Astrocyte of the cerebellum (primary cell): Measurements from ENCODE around the gene KHK.

Source experiments
- DNase-seq: peaks from one replicate; pipeline ENCODE4 v3.0.0-alpha.2; 2011; ENCODE audit warnings: low read depth
- H3K4me3 ChIP-seq: 2 replicates; pipeline ENCODE4 v1.5.1; 2011; ENCODE audit warnings: mild to moderate bottlenecking, low read depth, low read length, moderate library complexity
- CTCF ChIP-seq: IDR thresholded peaks from 2 replicates; pipeline ENCODE4 v1.5.1; 2012; ENCODE audit warnings: low read length, low read depth, moderate library complexity, mild to moderate bottlenecking; ENCODE audit errors: missing control alignments
- in situ Hi-C: cut with HindIII; loops from 2 replicates; pipeline ENCODE4 v1.10.0; 2017; ENCODE audit warnings: low sequenced_read_pairs

The KHK gene

GRCh38 chr2:27138111-27138510 is 51.5 kb downstream of the KHK start:
- in situ Hi-C loops, result no loop called here
- no peak for DNase-seq
- no peak overlapping the region for H3K4me3 ChIP-seq
- TF ChIP-seq CTCF, result no peak

GRCh38 chr2:27139310-27139709 is 52.7 kb downstream of the KHK start, which contains the start of gene PRR30:
PRR30 (minus strand) TSS chr2:27139410; CDS start chr2:27138329, 1,081 bp downstream.
- in situ Hi-C loops, result no loop called here
- no peak within 1 kb of the TSS for H3K4me3 ChIP-seq
- DNase-seq, result no peak
- no peak for TF ChIP-seq CTCF

- H3K4me3 ChIP-seq, result no peak overlapping the region
- in situ Hi-C loops, result no loop called here
- TF ChIP-seq CTCF, result no peak
- no peak for DNase-seq
Measured at GRCh38 chr2:27143285-27143684, 56.7 kb downstream of the KHK start.

- no peak for DNase-seq
- in situ Hi-C loops, result no loop called here
- H3K4me3 ChIP-seq, result no peak overlapping the region
- no peak for TF ChIP-seq CTCF
Measured at GRCh38 chr2:27145682-27146081, 59.1 kb downstream of the KHK start.

- no peak overlapping the region for H3K4me3 ChIP-seq
- no peak for DNase-seq
- in situ Hi-C loops, result no loop called here
- no peak for TF ChIP-seq CTCF
Measured at GRCh38 chr2:27147935-27148334, 61.4 kb downstream of the KHK start.

- in situ Hi-C loops, result no loop called here
- no peak for DNase-seq
- no peak within 1 kb of the TSS for H3K4me3 ChIP-seq
- TF ChIP-seq CTCF, result no peak
Measured at GRCh38 chr2:27148801-27149439, 62.3 kb downstream of the KHK start, which contains the start of gene TCF23. TCF23 (plus strand) TSS chr2:27149004; CDS start chr2:27149134, 130 bp downstream.
